ENCODE data around the gene LPIN2. TPM values are rescaled to one million over a fixed set of nuclear protein-coding genes. Genes with fewer than 3 reads are reported as not detected.
A peak's percentile ranks its signal among the peaks of the same experiment; 100 is the strongest.

LPIN2 gene
- total RNA-seq, 1 donor from 2014 or later: 9.3 TPM

GRCh38 chr18:2985628-2986027 is 27.3 kb downstream of the LPIN2 start:
- intact Hi-C loops (cut with DNase I): no loop called here
- DNase-seq (ENCODE audit: low spot score): no peak

- no peak for DNase-seq (ENCODE audit: low spot score)
- intact Hi-C loops (cut with DNase I): loop anchor here (5.0 kb wide), 1 partner anchor 52 kb away; no protein-coding TSS in a partner anchor
These were observed 28.2 kb downstream of the LPIN2 start for GRCh38 chr18:2984703-2985261.

GRCh38 chr18:2984091-2984490 is 28.9 kb downstream of the LPIN2 start:
- no peak for DNase-seq (ENCODE audit: low spot score)
- intact Hi-C loops (cut with DNase I): loop anchor here (5.0 kb wide), 1 partner anchor 52 kb away; no protein-coding TSS in a partner anchor

GRCh38 chr18:2983296-2983695 is 29.6 kb downstream of the LPIN2 start:
- intact Hi-C loops (cut with DNase I): loop anchor here (5.0 kb wide), 1 partner anchor 51 kb away; no protein-coding TSS in a partner anchor
- DNase-seq (ENCODE audit: low spot score): no peak

- DNase-seq (ENCODE audit: low spot score): no peak
- intact Hi-C loops (cut with DNase I): loop anchor here (5.0 kb wide), 1 partner anchor 50 kb away; no protein-coding TSS in a partner anchor
These were observed 30.3 kb downstream of the LPIN2 start for GRCh38 chr18:2982452-2983269.

- intact Hi-C loops (cut with DNase I): loop anchor here (5.0 kb wide), 1 partner anchor 50 kb away; no protein-coding TSS in a partner anchor
These were observed 30.9 kb downstream of the LPIN2 start for GRCh38 chr18:2982022-2982421.

GRCh38 chr18:2981212-2981728 is 31.7 kb downstream of the LPIN2 start:
- DNase-seq (ENCODE audit: low spot score): no peak
- intact Hi-C loops (cut with DNase I): loop anchor here (5.0 kb wide), 1 partner anchor 49 kb away; no protein-coding TSS in a partner anchor

More at GRCh38 chr18:2982022-2982421, 30.9 kb downstream of the LPIN2 start:
- DNase-seq (ENCODE audit: low spot score): no peak

GRCh38 chr18:2979871-2980790 is 32.8 kb downstream of the LPIN2 start:
- no peak for DNase-seq (ENCODE audit: low spot score)

GRCh38 chr18:2979129-2979528 is 33.8 kb downstream of the LPIN2 start:
- intact Hi-C loops (cut with DNase I): loop anchor here (10.0 kb wide), 1 partner anchor 476 kb away; the partner anchor contains the start of gene TGIF1
- DNase-seq (ENCODE audit: low spot score): no peak

More at GRCh38 chr18:2979871-2980790, 32.8 kb downstream of the LPIN2 start:
- intact Hi-C loops (cut with DNase I): loop anchor here (5.0 to 10.0 kb wide), 2 partner anchors 48 to 475 kb away; partner anchors contain the start of gene TGIF1

GRCh38 chr18:2978661-2979106 is 34.3 kb downstream of the LPIN2 start:
- intact Hi-C loops (cut with DNase I): loop anchor here (10.0 kb wide), 1 partner anchor 476 kb away; the partner anchor contains the start of gene TGIF1
- no peak for DNase-seq (ENCODE audit: low spot score)

GRCh38 chr18:2978208-2978607 is 34.7 kb downstream of the LPIN2 start:
- intact Hi-C loops (cut with DNase I): loop anchor here (10.0 kb wide), 1 partner anchor 477 kb away; the partner anchor contains the start of gene TGIF1
- DNase-seq (ENCODE audit: low spot score): no peak

GRCh38 chr18:2976218-2977132 is 36.5 kb downstream of the LPIN2 start:
- no peak for DNase-seq (ENCODE audit: low spot score)
- intact Hi-C loops (cut with DNase I): loop anchor here (10.0 kb wide), 1 partner anchor 478 kb away; the partner anchor contains the start of gene TGIF1

GRCh38 chr18:2974731-2975130 is 38.2 kb downstream of the LPIN2 start:
- intact Hi-C loops (cut with DNase I): loop anchor here (10.0 kb wide), 1 partner anchor 480 kb away; the partner anchor contains the start of gene TGIF1
- no peak for DNase-seq (ENCODE audit: low spot score)

GRCh38 chr18:2971741-2972552 is 41.0 kb downstream of the LPIN2 start:
- DNase-seq (ENCODE audit: low spot score): peak; percentile 84
- intact Hi-C loops (cut with DNase I): loop anchor here (10.0 kb wide), 1 partner anchor 483 kb away; the partner anchor contains the start of gene TGIF1

GRCh38 chr18:2970772-2971659 is 41.9 kb downstream of the LPIN2 start:
- DNase-seq (ENCODE audit: low spot score): peak; percentile 78
- intact Hi-C loops (cut with DNase I): loop anchor here (10.0 kb wide), 1 partner anchor 484 kb away; the partner anchor contains the start of gene TGIF1

GRCh38 chr18:2970344-2970743 is 42.6 kb downstream of the LPIN2 start:
- no peak for DNase-seq (ENCODE audit: low spot score)
- intact Hi-C loops (cut with DNase I): loop anchor here (10.0 kb wide), 1 partner anchor 484 kb away; the partner anchor contains the start of gene TGIF1
